GM19043 (cell line): ENCODE results near the gene IFNAR1.
"Not testable (repeated sequence)": the region's sequence is repeated elsewhere in the genome, so short reads cannot be mapped to it uniquely, and the experiment has no call there.

Experiments used
- ATAC-seq: cut with Tn5 transposase; IDR thresholded peaks from one replicate; pipeline ENCODE4 v1.9.1; 2021; ENCODE audit warnings: low read depth; ENCODE audit not compliant: unreplicated experiment

The IFNAR1 gene

DNA sequence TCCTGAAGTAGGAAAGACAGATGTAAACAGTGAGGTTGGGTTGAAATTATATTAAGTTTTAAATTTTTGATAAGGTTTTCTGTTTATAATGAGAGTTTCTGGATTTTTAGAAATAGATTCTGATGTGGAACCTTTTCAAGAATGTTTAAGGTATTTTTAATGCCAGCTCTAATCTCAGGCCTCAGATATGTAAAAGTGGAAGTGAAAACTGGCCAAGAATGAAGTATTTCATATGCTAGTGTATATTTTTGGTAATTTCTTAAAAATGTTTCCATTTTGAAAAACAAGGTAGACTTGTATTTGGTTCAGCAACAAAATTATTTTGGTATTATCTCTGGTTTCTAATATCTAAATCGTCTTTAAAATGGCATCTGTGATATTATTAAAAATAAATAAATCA lies 14.4 kb downstream of the IFNAR1 start:
- no peak for ATAC-seq

- ATAC-seq = no peak
These were observed 15.1 kb downstream of the IFNAR1 start for GRCh38 chr21:33339918-33340317.

DNA sequence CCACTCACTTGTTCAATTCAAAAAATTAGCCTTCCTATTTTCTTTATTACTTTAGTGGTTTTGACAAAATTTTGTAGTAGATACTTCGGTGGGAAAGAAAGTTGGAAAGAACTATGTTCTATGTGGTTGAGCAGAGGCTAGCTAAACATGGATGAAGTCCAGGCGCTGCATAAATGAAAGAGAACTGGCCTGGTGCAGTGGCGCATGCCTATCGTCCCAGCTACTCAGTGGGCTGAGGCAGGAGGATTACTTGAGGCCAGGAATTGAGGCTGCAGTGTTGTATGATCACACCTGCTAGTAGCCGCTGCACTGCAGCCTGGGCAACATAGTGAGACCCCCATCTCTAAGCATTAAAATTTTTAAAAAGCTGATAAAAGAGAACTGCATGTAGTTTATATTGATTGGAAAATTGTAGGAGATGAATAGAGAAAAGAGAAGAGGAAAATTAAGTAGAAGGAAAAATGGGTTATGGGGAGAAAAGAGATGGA lies 21.0 kb downstream of the IFNAR1 start:
- ATAC-seq = no peak

DNA sequence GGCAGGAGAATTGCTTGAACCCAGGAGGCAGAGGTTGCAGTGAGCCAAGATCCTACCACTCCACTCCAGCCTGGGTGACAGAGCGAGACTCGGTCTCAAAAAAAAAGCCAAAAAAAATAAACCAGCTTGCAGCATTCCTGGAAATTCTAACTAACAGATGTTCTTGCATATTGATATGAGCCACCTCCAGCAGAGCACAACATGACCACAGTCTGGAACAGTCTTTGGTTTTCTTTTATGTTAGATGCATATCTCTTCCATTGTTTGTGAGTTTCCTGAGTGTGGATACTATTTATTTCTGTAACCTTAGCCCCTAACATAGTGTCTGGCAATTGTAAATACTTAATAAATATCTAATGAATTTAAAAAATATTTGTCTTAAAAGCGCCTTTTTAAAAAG lies 23.9 kb downstream of the IFNAR1 start:
- no peak for ATAC-seq

- no peak for ATAC-seq
These were observed 25.9 kb downstream of the IFNAR1 start for GRCh38 chr21:33350676-33351075.

GRCh38 chr21:33355355-33355754 lies 30.6 kb downstream of the IFNAR1 start:
- no peak for ATAC-seq

DNA sequence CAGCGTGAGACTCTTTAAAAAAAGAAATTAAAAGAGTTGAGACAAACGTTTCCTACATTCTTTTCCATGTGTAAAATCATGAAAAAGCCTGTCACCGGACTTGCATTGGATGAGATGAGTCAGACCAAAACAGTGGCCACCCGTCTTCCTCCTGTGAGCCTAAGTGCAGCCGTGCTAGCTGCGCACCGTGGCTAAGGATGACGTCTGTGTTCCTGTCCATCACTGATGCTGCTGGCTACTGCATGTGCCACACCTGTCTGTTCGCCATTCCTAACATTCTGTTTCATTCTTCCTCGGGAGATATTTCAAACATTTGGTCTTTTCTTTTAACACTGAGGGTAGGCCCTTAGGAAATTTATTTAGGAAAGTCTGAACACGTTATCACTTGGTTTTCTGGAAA lies 31.2 kb downstream of the IFNAR1 start:
- no peak for ATAC-seq

DNA sequence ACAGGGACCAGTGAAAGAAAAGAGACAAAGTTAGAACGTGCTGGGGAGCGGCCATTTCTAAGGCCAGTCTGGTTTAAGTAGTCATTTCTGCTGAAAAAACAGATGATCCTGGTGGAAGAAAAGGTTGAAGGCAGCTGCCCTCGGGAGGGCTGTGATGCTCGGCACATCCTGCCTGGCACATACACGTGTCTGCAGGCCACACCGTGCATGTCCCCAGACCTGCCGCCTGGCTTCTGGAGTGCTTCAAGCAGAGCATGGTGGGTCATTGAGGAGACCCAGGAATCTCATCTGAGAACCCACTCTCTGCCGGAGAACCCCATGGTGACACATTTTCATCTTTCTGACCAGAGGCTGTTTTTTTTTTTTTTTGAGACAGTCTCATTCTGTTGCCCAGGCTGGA lies 32.4 kb downstream of the IFNAR1 start:
- ATAC-seq = no peak

DNA sequence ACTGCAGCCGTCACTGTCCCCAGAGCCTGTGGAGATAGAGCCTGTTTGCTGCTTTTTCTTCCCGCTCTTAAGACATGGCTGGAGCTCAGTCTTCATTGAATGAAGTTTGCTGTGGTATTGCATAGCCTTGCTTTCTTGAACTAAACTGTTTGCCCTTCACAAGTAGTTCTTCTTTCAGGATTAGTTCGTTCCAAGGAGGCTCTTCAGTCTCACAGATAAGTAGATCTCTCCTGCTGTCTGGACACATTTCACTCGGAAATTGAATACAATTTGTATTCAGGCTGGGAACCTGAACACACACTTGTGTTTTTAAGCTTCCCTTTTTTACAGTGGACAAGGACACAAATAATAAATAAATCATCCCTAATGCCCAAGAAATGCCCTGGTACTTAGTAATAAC lies 34.7 kb downstream of the IFNAR1 start:
- no peak for ATAC-seq

DNA sequence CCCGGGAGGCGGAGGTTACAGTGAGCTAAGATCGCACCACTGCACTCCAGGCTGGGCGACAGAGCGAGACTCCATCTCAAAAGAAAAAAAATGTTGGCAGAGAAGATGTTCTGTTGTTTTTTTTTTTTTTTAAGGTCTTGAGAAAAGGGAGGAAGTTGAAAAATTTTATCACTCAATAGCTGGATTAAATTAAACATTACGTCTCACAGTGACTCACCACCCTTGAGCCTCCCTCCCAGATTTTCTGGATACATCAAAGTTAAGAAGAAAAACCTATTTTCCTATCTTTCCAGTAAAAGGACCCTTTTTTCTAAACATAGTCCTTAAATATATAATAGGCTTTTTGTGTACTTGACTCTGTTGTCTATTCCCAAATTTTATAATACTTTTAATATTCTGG lies 35.5 kb downstream of the IFNAR1 start:
- no peak for ATAC-seq

GRCh38 chr21:33360881-33361602 lies 36.3 kb downstream of the IFNAR1 start:
- ATAC-seq = peak; percentile 85

DNA sequence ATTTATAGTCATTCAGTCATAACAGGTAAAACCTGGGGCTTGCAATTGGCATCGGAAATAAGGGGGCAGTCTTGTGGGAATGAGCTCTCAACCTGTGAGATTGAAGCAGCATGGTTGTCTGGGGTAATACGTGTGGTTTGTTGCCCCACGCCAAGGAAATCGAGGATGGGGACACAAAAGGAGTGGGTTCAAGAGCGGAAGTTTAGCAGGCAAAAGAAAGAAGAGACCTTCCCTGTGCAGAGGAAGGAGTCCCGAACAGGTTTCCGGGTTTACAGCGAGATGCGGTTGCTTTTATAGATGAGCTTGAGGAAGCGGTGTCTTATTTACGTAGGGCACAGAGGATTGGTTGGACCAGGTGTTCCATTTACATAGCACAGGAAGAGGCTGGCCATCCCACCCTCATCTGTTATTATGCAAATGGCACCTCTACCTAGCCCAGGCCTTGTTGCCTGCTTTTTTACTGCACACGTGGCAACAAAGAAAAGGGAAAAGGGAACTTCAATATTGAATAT lies 37.3 kb downstream of the IFNAR1 start:
- no peak for ATAC-seq

GRCh38 chr21:33363911-33364609 lies 39.3 kb downstream of the IFNAR1 start:
- ATAC-seq = not testable (repeated sequence)

DNA sequence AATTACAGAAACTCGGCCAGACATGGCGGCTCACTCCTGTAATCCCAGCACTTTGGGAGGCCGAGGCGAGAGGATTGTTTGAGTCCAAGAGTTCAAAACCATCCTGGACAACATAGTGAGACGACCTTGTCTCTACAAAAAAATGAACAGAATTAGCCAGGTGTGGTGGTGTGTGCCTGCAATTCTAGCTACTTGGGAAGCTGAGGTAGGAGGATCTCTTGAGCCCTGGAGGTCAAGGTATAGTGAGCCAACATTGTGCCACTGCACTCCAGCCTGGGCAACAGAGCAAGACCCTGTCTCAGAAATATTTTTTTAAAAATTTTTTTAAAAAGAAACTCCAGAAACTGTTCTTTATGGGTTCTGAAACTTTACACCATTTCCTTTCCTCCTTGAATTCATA lies 40.1 kb downstream of the IFNAR1 start:
- ATAC-seq = no peak

GRCh38 chr21:33367309-33367973 lies 42.7 kb downstream of the IFNAR1 start:
- no peak for ATAC-seq

GRCh38 chr21:33368124-33368523 lies 43.4 kb downstream of the IFNAR1 start:
- ATAC-seq = no peak

GRCh38 chr21:33368576-33368975 lies 43.8 kb downstream of the IFNAR1 start:
- ATAC-seq = no peak

DNA sequence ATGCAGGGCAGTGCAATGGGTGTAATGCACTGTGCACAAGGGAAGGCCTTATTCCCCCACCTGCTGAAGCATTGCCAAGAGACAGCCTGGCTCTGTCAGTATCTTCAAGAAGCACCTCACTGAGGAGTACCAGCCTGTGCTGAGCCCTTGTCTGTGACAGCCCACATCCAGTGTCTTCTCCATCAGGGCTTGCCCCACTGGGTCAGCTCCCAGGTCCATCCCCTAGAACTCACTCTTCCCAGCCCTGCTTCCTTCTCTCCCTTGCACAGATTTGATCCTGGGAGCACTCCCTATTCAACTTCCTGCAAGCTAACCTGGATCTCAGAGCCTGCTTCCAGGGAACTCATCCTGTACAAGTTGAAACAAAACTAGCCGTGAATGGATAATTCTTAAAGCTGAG lies 44.8 kb downstream of the IFNAR1 start:
- no peak for ATAC-seq

DNA sequence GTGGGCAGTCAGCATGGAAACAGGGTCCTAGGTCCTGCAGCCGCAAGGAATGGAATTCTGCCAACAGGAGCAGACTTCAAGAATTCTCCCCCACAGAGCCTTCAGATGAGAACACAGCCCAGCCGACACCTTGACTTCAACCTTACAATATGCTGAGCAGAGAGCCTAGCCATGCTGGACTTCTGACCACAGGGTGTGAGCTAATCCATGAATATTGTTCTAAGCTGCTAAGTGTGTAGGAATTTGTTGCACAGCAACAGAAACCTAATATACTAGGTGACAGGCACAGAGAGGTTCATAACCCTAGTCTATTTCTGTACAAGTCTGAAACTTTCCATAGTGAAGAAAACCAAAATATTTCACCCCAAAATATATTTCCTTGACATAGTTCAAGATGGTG lies 45.5 kb downstream of the IFNAR1 start:
- ATAC-seq = no peak

GRCh38 chr21:33371366-33371765 lies 46.6 kb downstream of the IFNAR1 start:
- ATAC-seq = no peak

DNA sequence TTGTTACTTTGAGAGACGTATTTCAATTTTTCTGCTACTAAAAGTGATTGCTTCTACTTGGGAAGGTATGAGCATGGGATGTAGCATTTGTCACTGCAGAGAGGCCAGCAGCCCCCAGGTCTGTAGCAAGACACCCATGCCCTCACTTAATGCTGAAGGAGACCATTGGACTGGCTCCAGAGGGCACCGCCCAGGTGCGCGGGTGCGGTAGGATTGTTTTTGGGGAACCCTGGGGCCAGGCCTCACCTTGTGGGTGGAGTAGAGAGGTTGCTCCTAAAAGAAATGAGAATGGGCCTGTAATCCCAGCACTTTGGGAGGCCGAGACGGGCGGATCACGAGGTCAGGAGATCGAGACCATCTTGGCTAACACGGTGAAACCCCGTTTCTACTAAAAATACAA lies 47.8 kb downstream of the IFNAR1 start:
- no peak for ATAC-seq
